Glutamatergic neuron (in vitro differentiated cells): ENCODE measurements around the gene DOK5. TPM values are rescaled to one million over a fixed set of nuclear protein-coding genes. Genes with fewer than 3 reads are reported as not detected.

Experiments
- DNase-seq: peaks from one replicate; pipeline ENCODE4 v3.0.0; 2022
- H3K27ac Mint-ChIP-seq: one replicate; pipeline ENCODE4 v1.8.0; 2020; ENCODE audit warnings: mild to moderate bottlenecking, mixed read lengths, inconsistent platforms; ENCODE audit not compliant: unreplicated experiment
- H3K27me3 Mint-ChIP-seq: one replicate; pipeline ENCODE4 v1.8.0; 2020; ENCODE audit warnings: mild to moderate bottlenecking, moderate library complexity, mixed read lengths, inconsistent platforms; ENCODE audit not compliant: unreplicated experiment
- H3K36me3 Mint-ChIP-seq: one replicate; pipeline ENCODE4 v1.8.0; 2020; ENCODE audit warnings: mild to moderate bottlenecking, mixed read lengths, inconsistent platforms; ENCODE audit not compliant: unreplicated experiment
- H3K4me1 Mint-ChIP-seq: one replicate; pipeline ENCODE4 v1.8.0; 2020; ENCODE audit warnings: mild to moderate bottlenecking, low read depth, mixed read lengths, inconsistent platforms; ENCODE audit not compliant: unreplicated experiment
- H3K4me3 Mint-ChIP-seq: one replicate; pipeline ENCODE4 v1.8.0; 2020; ENCODE audit warnings: mild to moderate bottlenecking, mixed read lengths, inconsistent platforms; ENCODE audit not compliant: unreplicated experiment
- H3K9me3 Mint-ChIP-seq: one replicate; pipeline ENCODE4 v1.8.0; 2020; ENCODE audit warnings: mild to moderate bottlenecking, moderate library complexity, mixed read lengths, inconsistent platforms; ENCODE audit not compliant: unreplicated experiment
- total RNA-seq: library from RNA; stranded (reverse); fragmentation: NEBNext Ultra II Directional; extraction: Animal tissue kit (Norgen Biotek cat#: 25700); gene quantifications from one replicate; pipeline ENCODE4 v1.2.1, GENCODE V29; 2021; ENCODE audit not compliant: unreplicated experiment
- TF ChIP-seq, protein P1 (sequence below): fragments of 200-600 bp; sonication (generic); IDR thresholded peaks from one replicate; pipeline ENCODE4 v1.5.0; 2021; ENCODE audit not compliant: partially characterized antibody, unreplicated experiment

The DOK5 gene
- total RNA-seq, 1 donor from 2014 or later = 30.8 TPM

DNA sequence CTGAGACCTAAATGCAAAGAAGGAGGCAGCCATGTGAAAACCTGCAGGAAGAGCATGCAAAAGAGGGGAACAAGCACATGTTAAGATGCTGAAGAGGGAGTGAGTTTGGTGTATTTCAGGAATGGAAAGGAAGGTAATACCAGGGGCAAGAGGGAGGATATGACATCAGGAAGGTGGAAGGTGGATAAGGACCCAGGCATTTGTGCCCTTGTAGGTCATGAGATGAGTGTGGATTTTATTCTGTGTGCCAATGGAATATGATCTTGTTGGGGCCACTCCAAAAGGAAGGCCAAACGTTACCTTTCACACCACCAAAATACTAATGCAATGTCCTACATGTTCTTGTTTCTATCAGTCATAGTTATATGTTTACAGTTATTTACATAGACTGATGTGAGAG lies 17.2 kb upstream of the DOK5 start:
- Mint-ChIP-seq H3K27ac (no peak overlapping the region), H3K4me1 (no peaks in the 10 kb centered on the region), H3K9me3 (peaks cover 2% of the 10 kb centered on the region), H3K4me3 (no peak overlapping the region), H3K36me3 (no peaks in the 10 kb centered on the region), H3K27me3 (peaks cover 1% of the 10 kb centered on the region)
- TF ChIP-seq, protein P1, sequence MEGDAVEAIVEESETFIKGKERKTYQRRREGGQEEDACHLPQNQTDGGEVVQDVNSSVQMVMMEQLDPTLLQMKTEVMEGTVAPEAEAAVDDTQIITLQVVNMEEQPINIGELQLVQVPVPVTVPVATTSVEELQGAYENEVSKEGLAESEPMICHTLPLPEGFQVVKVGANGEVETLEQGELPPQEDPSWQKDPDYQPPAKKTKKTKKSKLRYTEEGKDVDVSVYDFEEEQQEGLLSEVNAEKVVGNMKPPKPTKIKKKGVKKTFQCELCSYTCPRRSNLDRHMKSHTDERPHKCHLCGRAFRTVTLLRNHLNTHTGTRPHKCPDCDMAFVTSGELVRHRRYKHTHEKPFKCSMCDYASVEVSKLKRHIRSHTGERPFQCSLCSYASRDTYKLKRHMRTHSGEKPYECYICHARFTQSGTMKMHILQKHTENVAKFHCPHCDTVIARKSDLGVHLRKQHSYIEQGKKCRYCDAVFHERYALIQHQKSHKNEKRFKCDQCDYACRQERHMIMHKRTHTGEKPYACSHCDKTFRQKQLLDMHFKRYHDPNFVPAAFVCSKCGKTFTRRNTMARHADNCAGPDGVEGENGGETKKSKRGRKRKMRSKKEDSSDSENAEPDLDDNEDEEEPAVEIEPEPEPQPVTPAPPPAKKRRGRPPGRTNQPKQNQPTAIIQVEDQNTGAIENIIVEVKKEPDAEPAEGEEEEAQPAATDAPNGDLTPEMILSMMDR = no peak
- no peak for DNase-seq

DNA sequence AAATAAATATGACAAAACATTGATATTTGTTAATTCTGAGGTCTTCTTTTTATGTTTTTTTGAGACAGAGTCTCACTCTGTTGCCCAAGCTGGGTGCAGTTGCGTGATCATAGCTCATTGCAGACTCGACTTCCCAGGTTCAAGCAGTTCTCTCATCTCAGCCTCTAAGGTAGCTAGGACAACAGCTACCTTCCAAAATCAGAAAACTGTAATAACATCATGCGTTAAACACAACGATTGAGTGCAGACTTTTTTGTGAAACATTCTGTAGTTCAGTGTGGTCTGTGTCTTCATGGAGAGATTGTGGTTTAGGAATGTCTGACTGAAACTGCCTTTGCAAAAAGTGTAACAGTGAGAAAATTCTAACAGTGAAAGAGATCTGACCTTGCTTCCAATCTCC lies 16.1 kb upstream of the DOK5 start:
- DNase-seq = no peak
- no peak overlapping the region for H3K4me3 Mint-ChIP-seq
- H3K36me3 Mint-ChIP-seq = no peaks in the 10 kb centered on the region
- TF ChIP-seq, protein P1 = no peak
- H3K9me3 Mint-ChIP-seq = no peaks in the 10 kb centered on the region
- H3K27ac Mint-ChIP-seq = no peak overlapping the region
- H3K27me3 Mint-ChIP-seq = peaks cover 1% of the 10 kb centered on the region
- H3K4me1 Mint-ChIP-seq = no peaks in the 10 kb centered on the region

DNA sequence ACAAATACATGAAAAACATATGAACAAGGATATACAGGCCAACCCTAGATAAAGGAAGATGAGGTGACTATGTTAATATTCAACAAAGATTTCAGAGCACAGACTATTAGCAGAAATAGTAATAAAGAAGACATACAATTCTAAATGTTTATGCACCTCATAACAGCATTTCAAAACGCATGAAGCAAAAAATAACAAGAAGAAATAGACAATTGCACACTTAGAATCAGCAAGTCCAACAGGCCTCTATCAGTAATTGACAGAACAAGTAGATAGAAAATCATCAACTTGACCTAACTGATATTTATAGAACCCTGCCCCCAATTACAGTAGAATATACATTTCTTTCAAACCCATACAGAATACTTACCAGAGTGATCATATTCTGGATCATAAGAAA lies 11.4 kb upstream of the DOK5 start:
- no peak overlapping the region for H3K4me3 Mint-ChIP-seq

DNA sequence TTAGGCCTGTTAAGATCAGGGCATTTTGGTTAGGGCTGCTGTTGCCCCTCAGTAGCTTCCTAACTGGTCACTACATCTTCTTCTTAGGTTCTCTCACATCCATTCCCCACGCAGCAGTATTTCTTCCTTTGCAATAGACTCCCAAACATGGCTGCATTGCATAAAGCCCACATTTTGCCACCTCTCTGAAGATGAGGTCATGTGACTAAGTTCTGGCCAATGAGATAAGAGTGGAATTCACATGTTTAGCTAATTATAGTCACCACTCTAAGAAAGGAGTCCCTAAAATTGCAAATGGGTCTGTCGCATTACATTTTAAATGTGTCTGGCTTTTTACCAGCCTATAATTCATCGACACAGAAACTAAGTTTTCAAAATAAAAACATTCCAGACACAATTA lies 9.3 kb upstream of the DOK5 start:
- H3K4me1 Mint-ChIP-seq = peaks cover 6% of the 10 kb centered on the region
- peaks cover under 1% of the 10 kb centered on the region for H3K9me3 Mint-ChIP-seq
- no peak overlapping the region for H3K27ac Mint-ChIP-seq
- TF ChIP-seq, protein P1 = no peak
- DNase-seq = no peak
- no peak overlapping the region for H3K4me3 Mint-ChIP-seq
- no peaks in the 10 kb centered on the region for H3K36me3 Mint-ChIP-seq
- H3K27me3 Mint-ChIP-seq = no peaks in the 10 kb centered on the region

More for the DNA sequence above, 11.4 kb upstream of the DOK5 start:
- Mint-ChIP-seq H3K36me3 (no peaks in the 10 kb centered on the region), H3K27ac (no peak overlapping the region), H3K9me3 (no peaks in the 10 kb centered on the region), H3K27me3 (no peaks in the 10 kb centered on the region), H3K4me1 (peaks cover 6% of the 10 kb centered on the region)
- TF ChIP-seq, protein P1 = no peak
- DNase-seq = no peak

DNA sequence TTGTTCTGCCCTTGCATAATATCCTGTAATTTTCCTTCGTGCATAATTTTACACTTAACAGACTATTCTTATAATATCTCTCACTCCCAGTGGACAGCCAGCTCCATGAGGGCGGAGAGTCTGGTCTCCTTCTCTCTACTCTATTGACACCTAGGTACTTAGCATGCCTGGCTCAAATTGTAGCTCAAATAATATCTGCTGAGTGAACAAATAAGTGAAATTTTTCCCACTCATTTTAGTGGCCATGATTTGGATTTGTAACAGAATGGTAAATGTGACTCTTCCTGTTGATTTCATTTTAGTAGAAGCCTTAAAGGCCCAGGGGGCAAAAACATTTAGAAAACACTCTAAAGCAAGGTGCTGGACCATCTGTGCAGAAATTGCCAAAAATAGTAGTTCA lies 7.8 kb upstream of the DOK5 start:
- peaks cover 2% of the 10 kb centered on the region for H3K9me3 Mint-ChIP-seq
- peaks cover 6% of the 10 kb centered on the region for H3K4me1 Mint-ChIP-seq
- TF ChIP-seq, protein P1 = no peak
- H3K36me3 Mint-ChIP-seq = no peaks in the 10 kb centered on the region
- H3K4me3 Mint-ChIP-seq = no peak overlapping the region
- DNase-seq = no peak
- no peak overlapping the region for H3K27ac Mint-ChIP-seq
- H3K27me3 Mint-ChIP-seq = no peaks in the 10 kb centered on the region
